Limb (tissue), 2 donors: ENCODE results near the gene PIK3CB.

Experiments used
- DNase-seq, 2 donors: peaks; one replicate each; pipeline ENCODE4 v3.0.0-alpha.2; 2016; ENCODE audit errors: extremely low spot score in 2 of 2

The PIK3CB gene

GRCh38 chr3:138834596-138835396 is at the start of gene PIK3CB:
TSS of gene PIK3CB (minus strand) at chr3:138834928. CDS start at chr3:138759343, 75,585 bp downstream.
- peak; percentile 82 to 95 for DNase-seq

- DNase-seq = no peak
Observed at GRCh38 chr3:138881233-138881632, 46.5 kb upstream of the PIK3CB start.

GRCh38 chr3:138879541-138880380 is 45.0 kb upstream of the PIK3CB start:
- DNase-seq = no peak

GRCh38 chr3:138877226-138877625 is 42.5 kb upstream of the PIK3CB start:
- no peak for DNase-seq

- no peak for DNase-seq
Observed at GRCh38 chr3:138875754-138876664, 41.3 kb upstream of the PIK3CB start.

GRCh38 chr3:138875096-138875753 is 40.5 kb upstream of the PIK3CB start:
- no peak for DNase-seq

- DNase-seq = no peak
Observed at GRCh38 chr3:138873471-138874278, 38.9 kb upstream of the PIK3CB start.

GRCh38 chr3:138872632-138873031 is 37.9 kb upstream of the PIK3CB start:
- DNase-seq = no peak

- DNase-seq = peak in 1 of 2 donors; percentile 33
Observed at GRCh38 chr3:138867996-138868395, 33.3 kb upstream of the PIK3CB start.

GRCh38 chr3:138863776-138864113 is 29.0 kb upstream of the PIK3CB start:
- no peak for DNase-seq

GRCh38 chr3:138862924-138863775 is 28.4 kb upstream of the PIK3CB start:
- DNase-seq = no peak

- DNase-seq = no peak
Observed at GRCh38 chr3:138862531-138862923, 27.8 kb upstream of the PIK3CB start.

- DNase-seq = peak in 1 of 2 donors; percentile 39
Observed at GRCh38 chr3:138861798-138862197, 27.1 kb upstream of the PIK3CB start.

GRCh38 chr3:138856799-138857198 is 22.1 kb upstream of the PIK3CB start:
- no peak for DNase-seq

- no peak for DNase-seq
Observed at GRCh38 chr3:138854940-138855339, 20.2 kb upstream of the PIK3CB start.

- peak in 1 of 2 donors; percentile 28 for DNase-seq
Observed at GRCh38 chr3:138854204-138854603, 19.5 kb upstream of the PIK3CB start.

GRCh38 chr3:138850151-138850550 is 15.4 kb upstream of the PIK3CB start:
- DNase-seq = no peak

- DNase-seq = no peak
Observed at GRCh38 chr3:138849222-138849940, 14.7 kb upstream of the PIK3CB start.

GRCh38 chr3:138848696-138849095 is 14.0 kb upstream of the PIK3CB start:
- no peak for DNase-seq
